ENCODE data around the gene SF3B3. TPM values are rescaled to one million over a fixed set of nuclear protein-coding genes. Genes with fewer than 3 reads are reported as not detected.

Gene SF3B3
- total and polyA plus RNA-seq, 2 donors (not counting 1 experiment from before 2014, with no cell fraction given): 67.1 to 266 TPM

DNA sequence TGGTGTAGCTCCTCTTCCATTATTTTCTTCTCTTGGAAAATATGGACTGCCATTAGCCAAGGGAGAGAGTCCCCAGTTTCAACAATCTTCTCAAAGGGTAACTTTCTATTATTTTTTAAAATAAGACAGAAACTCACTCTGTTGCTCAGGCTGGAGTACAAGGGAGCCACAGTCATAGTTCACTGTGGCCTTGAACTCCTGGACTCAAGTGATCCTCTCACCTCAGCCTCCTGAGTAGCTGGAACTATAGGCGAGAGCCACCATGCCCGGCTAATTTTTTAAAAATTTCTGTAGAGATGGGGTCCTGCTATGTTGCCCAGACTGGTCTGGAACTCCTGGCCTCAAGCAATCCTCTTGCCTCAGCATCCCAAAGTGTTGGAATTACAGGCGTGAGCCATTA, 13.4 kb upstream of the SF3B3 start:
- Histone ChIP-seq H4K20me1 (ENCODE audit: control insufficient read depth, insufficient read depth, low read length, poor library complexity, severe bottlenecking) (no peaks in the 10 kb centered on the region), H3K4me3 (ENCODE audit: control extremely low read depth in 1 of 5, extremely low read depth in 1 of 5, insufficient read depth in 1 of 5, low read depth in 2 of 5, low read length in 4 of 5) (no peak overlapping the region), H3K4me2 (replicated peaks; ENCODE audit: low read depth, low read length, poor library complexity, severe bottlenecking) (no peak overlapping the region), H3K36me3 (replicated peaks in 1 of 2; ENCODE audit: control extremely low read depth in 1 of 2, control insufficient read depth in 1 of 2, extremely low read depth in 1 of 2, insufficient read depth in 2 of 2, low read length in 1 of 2) (peaks cover 8 to 57% of the 10 kb centered on the region in 2 experiments), H3K27ac (ENCODE audit: low read length in 2 of 2) (no peak overlapping the region), H3K9me3 (ENCODE audit: control extremely low read depth in 1 of 3, control insufficient read depth in 2 of 3, insufficient read depth in 1 of 3, low read length in 2 of 3) (no peaks in the 10 kb centered on the region), H3K9ac (ENCODE audit: low read length) (no peak overlapping the region), H3K27me3 (replicated peaks in 1 of 4; ENCODE audit: control extremely low read depth in 1 of 4, control insufficient read depth in 3 of 4, insufficient read depth in 4 of 4, low read length in 3 of 4) (no peaks in the 10 kb centered on the region), H3K79me2 (ENCODE audit: control insufficient read depth, insufficient read depth, low read length) (no peaks in the 10 kb centered on the region), H3K4me1 (ENCODE audit: control insufficient read depth in 2 of 2, insufficient read depth in 2 of 2, low read length in 2 of 2) (peaks cover 3 to 5% of the 10 kb centered on the region in 2 donors), H2AFZ (ENCODE audit: insufficient read depth, low read depth, low read length, poor library complexity, severe bottlenecking) (no peak overlapping the region)
- ChIA-PET POLR2A (no interaction called here), CTCF (interaction anchor here (0.6 kb wide), 1 partner anchor 143 kb away, joined by 3 read pairs; no protein-coding TSS in a partner anchor)
- ATAC-seq (ENCODE audit: low read depth): no peak
- TF ChIP-seq, protein P1, sequence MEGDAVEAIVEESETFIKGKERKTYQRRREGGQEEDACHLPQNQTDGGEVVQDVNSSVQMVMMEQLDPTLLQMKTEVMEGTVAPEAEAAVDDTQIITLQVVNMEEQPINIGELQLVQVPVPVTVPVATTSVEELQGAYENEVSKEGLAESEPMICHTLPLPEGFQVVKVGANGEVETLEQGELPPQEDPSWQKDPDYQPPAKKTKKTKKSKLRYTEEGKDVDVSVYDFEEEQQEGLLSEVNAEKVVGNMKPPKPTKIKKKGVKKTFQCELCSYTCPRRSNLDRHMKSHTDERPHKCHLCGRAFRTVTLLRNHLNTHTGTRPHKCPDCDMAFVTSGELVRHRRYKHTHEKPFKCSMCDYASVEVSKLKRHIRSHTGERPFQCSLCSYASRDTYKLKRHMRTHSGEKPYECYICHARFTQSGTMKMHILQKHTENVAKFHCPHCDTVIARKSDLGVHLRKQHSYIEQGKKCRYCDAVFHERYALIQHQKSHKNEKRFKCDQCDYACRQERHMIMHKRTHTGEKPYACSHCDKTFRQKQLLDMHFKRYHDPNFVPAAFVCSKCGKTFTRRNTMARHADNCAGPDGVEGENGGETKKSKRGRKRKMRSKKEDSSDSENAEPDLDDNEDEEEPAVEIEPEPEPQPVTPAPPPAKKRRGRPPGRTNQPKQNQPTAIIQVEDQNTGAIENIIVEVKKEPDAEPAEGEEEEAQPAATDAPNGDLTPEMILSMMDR (IDR thresholded peaks at IDR 0.05): no peak
- no peak for TF ChIP-seq EZH2 (IDR thresholded peaks at IDR 0.05; ENCODE audit: borderline replicate concordance, insufficient read depth, low read depth, low read length, poor library complexity, severe bottlenecking)
- H3K4me1 Mint-ChIP-seq: peaks cover 7% of the 10 kb centered on the region
- no peak overlapping the region for H3K27ac Mint-ChIP-seq
- DNase-seq: no peak
- H3K9me3 Mint-ChIP-seq (ENCODE audit: insufficient read depth): no peaks in the 10 kb centered on the region
- H3K4me3 Mint-ChIP-seq: no peak overlapping the region
- WGBS (ENCODE audit: insufficient coverage): 100% methylated on average over 1 of the region's 3 CpGs
- H3K27me3 Mint-ChIP-seq: no peaks in the 10 kb centered on the region
- intact Hi-C loops (cut with micrococcal nuclease): no loop called here

DNA sequence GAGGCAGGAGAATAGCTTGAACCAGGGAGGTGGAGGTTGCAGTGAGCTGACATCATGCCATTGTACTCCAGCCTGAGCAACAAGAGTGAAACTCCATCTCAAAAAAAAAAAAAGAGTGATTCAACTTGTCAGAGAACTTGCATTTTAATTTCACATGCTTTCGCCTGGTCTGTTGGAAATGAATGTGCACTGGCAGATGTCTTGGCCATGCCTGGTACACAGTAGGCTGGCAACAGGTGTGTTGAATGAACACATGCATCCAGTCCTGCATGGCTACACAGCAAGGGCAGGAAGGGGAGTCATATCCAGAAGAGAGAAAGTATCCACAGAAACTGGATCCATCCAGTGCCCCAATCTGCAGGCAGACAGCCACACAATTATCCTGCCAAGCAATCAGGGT, 11.8 kb upstream of the SF3B3 start:
- H3K27ac ChIP-seq (ENCODE audit: low read length in 2 of 2): no peak overlapping the region
- TF ChIP-seq, protein P1 (IDR thresholded peaks at IDR 0.05): no peak
- no peak for TF ChIP-seq EZH2 (IDR thresholded peaks at IDR 0.05; ENCODE audit: borderline replicate concordance, insufficient read depth, low read depth, low read length, poor library complexity, severe bottlenecking)
- H3K4me1 Mint-ChIP-seq: peaks cover 7% of the 10 kb centered on the region
- no peaks in the 10 kb centered on the region for H3K27me3 Mint-ChIP-seq
- no peaks in the 10 kb centered on the region for H3K9me3 Mint-ChIP-seq (ENCODE audit: insufficient read depth)
- ATAC-seq (ENCODE audit: low read depth): no peak
- H3K4me3 Mint-ChIP-seq: no peak overlapping the region
- DNase-seq: no peak
- no peaks in the 10 kb centered on the region for H3K9me3 ChIP-seq (ENCODE audit: control extremely low read depth in 1 of 3, control insufficient read depth in 2 of 3, insufficient read depth in 1 of 3, low read length in 2 of 3)
- peaks cover 8 to 72% of the 10 kb centered on the region in 2 experiments for H3K36me3 ChIP-seq (replicated peaks in 1 of 2; ENCODE audit: control extremely low read depth in 1 of 2, control insufficient read depth in 1 of 2, extremely low read depth in 1 of 2, insufficient read depth in 2 of 2, low read length in 1 of 2)
- H3K79me2 ChIP-seq (ENCODE audit: control insufficient read depth, insufficient read depth, low read length): no peaks in the 10 kb centered on the region
- no peak overlapping the region for H3K4me2 ChIP-seq (replicated peaks; ENCODE audit: low read depth, low read length, poor library complexity, severe bottlenecking)
- H3K9ac ChIP-seq (ENCODE audit: low read length): no peak overlapping the region
- POLR2A ChIA-PET: no interaction called here
- intact Hi-C loops (cut with micrococcal nuclease): no loop called here
- no peaks in the 10 kb centered on the region for H3K27me3 ChIP-seq (replicated peaks in 1 of 4; ENCODE audit: control extremely low read depth in 1 of 4, control insufficient read depth in 3 of 4, insufficient read depth in 4 of 4, low read length in 3 of 4)
- H4K20me1 ChIP-seq (ENCODE audit: control insufficient read depth, insufficient read depth, low read length, poor library complexity, severe bottlenecking): no peaks in the 10 kb centered on the region
- peaks cover 3 to 5% of the 10 kb centered on the region in 2 donors for H3K4me1 ChIP-seq (ENCODE audit: control insufficient read depth in 2 of 2, insufficient read depth in 2 of 2, low read length in 2 of 2)
- no peak overlapping the region for H3K4me3 ChIP-seq (ENCODE audit: control extremely low read depth in 1 of 5, extremely low read depth in 1 of 5, insufficient read depth in 1 of 5, low read depth in 2 of 5, low read length in 4 of 5)
- no peak overlapping the region for H3K27ac Mint-ChIP-seq
- CTCF ChIA-PET: no interaction called here
- H2AFZ ChIP-seq (ENCODE audit: insufficient read depth, low read depth, low read length, poor library complexity, severe bottlenecking): no peak overlapping the region
- WGBS (ENCODE audit: insufficient coverage): 100% methylated on average over 1 of the region's 1 CpG
